GM12878 (cell line): ENCODE measurements around the gene OR2A5. TPM values are rescaled to one million over a fixed set of nuclear protein-coding genes. Genes with fewer than 3 reads are reported as not detected.

Experiments used
- ATAC-seq: fragments of 200-7000 bp; cut with Tn5 transposase; 3 replicates; pipeline ENCODE4 v1.9.1; 2020; ENCODE audit warnings: mild to moderate bottlenecking, moderate library complexity
- BruUV-seq: library from RNA; stranded (reverse); fragments of 400-500 nt; replicated peaks from 2 replicates; lab custom pipeline; 2021; lab: Mats Ljungman, UMichigan
- CTCF ChIA-PET: fragments of 300-600 bp; sonication (Branson Sonifier 250); formaldehyde crosslinking; extraction: SDS; loops from one replicate; lab custom pipeline; 2021; ENCODE audit warnings: inconsistent platforms; lab: Yijun Ruan, JAX
- POLR2A ChIA-PET: fragments of 350-600 bp; formaldehyde crosslinking; extraction: SDS; loops from one replicate; lab custom pipeline; 2021; ENCODE audit warnings: inconsistent platforms; lab: Charles Lee
- RAD21 ChIA-PET: fragments of 300-600 bp; sonication (Branson Sonifier 250); formaldehyde crosslinking; loops from one replicate; lab custom pipeline; 2023; ENCODE audit warnings: antibody characterized with exemption; ENCODE audit not compliant: unreplicated experiment; lab: Charles Lee
- SMC1A ChIA-PET: fragments of 300-600 bp; sonication (Branson Sonifier 250); formaldehyde crosslinking; loops from one replicate; lab custom pipeline; 2023; ENCODE audit not compliant: unreplicated experiment, uncharacterized antibody; lab: Charles Lee
- DNase-seq: peaks from one replicate; pipeline ENCODE4 v3.0.0-alpha.2; 2011; ENCODE audit warnings: low read depth, low spot score
- FAIRE-seq: peaks from 3 replicates; lab custom pipeline; 2011; peaks lifted over from hg19 to GRCh38; lab: Jason Lieb, UNC
- H2AFZ ChIP-seq: 2 replicates; pipeline ENCODE4 v1.6.0; 2011; ENCODE audit warnings: low read depth, low read length, control low read depth; ENCODE audit not compliant: control insufficient read depth
- H3K27ac ChIP-seq: 2 replicates; pipeline ENCODE4 v1.5.1; 2011; ENCODE audit warnings: control low read depth; ENCODE audit not compliant: control insufficient read depth, insufficient read depth
- H3K27me3 ChIP-seq, 2 experiments: replicated peaks in 1 of 2; 2 replicates each; pipeline versions ENCODE4 v1.6.0 to v1.6.1; 2011; ENCODE audit warnings: low read length in 1 of 2; ENCODE audit not compliant: control insufficient read depth in 2 of 2, insufficient read depth in 2 of 2
- H3K36me3 ChIP-seq, 2 experiments: 2 replicates each; pipeline ENCODE4 v1.5.1; 2011; ENCODE audit warnings: low read length in 1 of 2; ENCODE audit not compliant: control insufficient read depth in 2 of 2, insufficient read depth in 2 of 2
- H3K4me1 ChIP-seq: 2 replicates; pipeline ENCODE4 v1.6.1; 2011; ENCODE audit warnings: mild to moderate bottlenecking, low read length, moderate library complexity, mixed read lengths; ENCODE audit not compliant: control insufficient read depth, insufficient read depth
- H3K4me2 ChIP-seq: 2 replicates; pipeline ENCODE4 v1.6.0; 2011; ENCODE audit warnings: control low read depth; ENCODE audit not compliant: control insufficient read depth, insufficient read depth
- H3K4me3 ChIP-seq: fragments of 200-600 bp; sonication (generic); 2 replicates; pipeline ENCODE4 v1.5.1; 2016
- H3K79me2 ChIP-seq: 2 replicates; pipeline ENCODE4 v1.6.0; 2011; ENCODE audit warnings: low read length; ENCODE audit not compliant: control insufficient read depth, insufficient read depth
- H3K9ac ChIP-seq: 2 replicates; pipeline ENCODE4 v1.8.0; 2011; ENCODE audit warnings: low read length, control low read depth, mixed read lengths; ENCODE audit not compliant: control insufficient read depth, insufficient read depth
- H3K9me3 ChIP-seq: replicated peaks from 3 replicates; pipeline ENCODE4 v1.5.1; 2011; ENCODE audit warnings: mild to moderate bottlenecking, low read length; ENCODE audit not compliant: control insufficient read depth, insufficient read depth
- H4K20me1 ChIP-seq: 2 replicates; pipeline ENCODE4 v1.6.0; 2011; ENCODE audit not compliant: control insufficient read depth, insufficient read depth
- ATF7 ChIP-seq: fragments of 450-650 bp; IDR thresholded peaks from 2 replicates; pipeline ENCODE4 v1.6.1; 2016; ENCODE audit warnings: low read depth, mild to moderate bottlenecking
- BMI1 ChIP-seq: fragments of 450-650 bp; IDR thresholded peaks from 2 replicates; pipeline ENCODE4 v1.6.1; 2016; ENCODE audit warnings: mild to moderate bottlenecking, moderate library complexity, borderline replicate concordance
- CBFB ChIP-seq: IDR thresholded peaks from 2 replicates; pipeline ENCODE4 v1.6.1; 2016; ENCODE audit warnings: antibody characterized with exemption, low read depth
- CREM ChIP-seq: IDR thresholded peaks from 2 replicates; pipeline ENCODE4 v1.6.1; 2014; ENCODE audit warnings: antibody characterized with exemption, low read depth
- NRF1 ChIP-seq: conservative IDR thresholded peaks from 2 replicates; pipeline ENCODE4 v1.6.1; 2011; ENCODE audit warnings: mild to moderate bottlenecking, low read depth, low read length, improper control_type of control experiment
- POLR2A ChIP-seq: IDR thresholded peaks from 2 replicates; pipeline ENCODE4 v1.6.1; 2011; ENCODE audit warnings: low read depth, mild to moderate bottlenecking, low read length
- POLR2AphosphoS2 ChIP-seq: IDR thresholded peaks from 2 replicates; pipeline ENCODE4 v1.6.1; 2011; ENCODE audit warnings: low read depth, mild to moderate bottlenecking, low read length, improper control_type of control experiment, moderate library complexity
- SMAD5 ChIP-seq: IDR thresholded peaks from 2 replicates; pipeline ENCODE4 v1.6.1; 2016; ENCODE audit warnings: antibody characterized with exemption, low read depth
- SREBF2 ChIP-seq: IDR thresholded peaks from 2 replicates; pipeline ENCODE4 v1.6.1; 2012; ENCODE audit warnings: mild to moderate bottlenecking, low read length
- SRF ChIP-seq, 2 experiments: IDR thresholded peaks; 2 replicates each; pipeline ENCODE4 v1.6.1; 2011; ENCODE audit warnings: low read depth in 2 of 2, low read length in 2 of 2, mild to moderate bottlenecking in 1 of 2, moderate library complexity in 1 of 2
- SUPT20H ChIP-seq: IDR thresholded peaks from 2 replicates; pipeline ENCODE4 v1.6.1; 2011; ENCODE audit warnings: low read depth, mild to moderate bottlenecking, low read length, moderate library complexity, borderline replicate concordance; ENCODE audit not compliant: control insufficient read depth
- ZBTB40 ChIP-seq: fragments of 450-650 bp; IDR thresholded peaks from 2 replicates; pipeline ENCODE4 v1.6.1; 2016; ENCODE audit warnings: mild to moderate bottlenecking, moderate library complexity, borderline replicate concordance
- WGBS: methylation state at CpG from one replicate; pipeline ENCODE4 v1.1.6; 2016; ENCODE audit warnings: low lambda C conversion rate; ENCODE audit not compliant: insufficient replicate concordance, insufficient coverage; ENCODE audit errors: missing lambda C conversion rate; 5-methylcytosine and 5-hydroxymethylcytosine counted together
- in situ Hi-C: fragments of 300-500 bp; cut with MboI; formaldehyde crosslinking; loops from 9 replicates; pipeline ENCODE4 v1.14.3; 2018; ENCODE audit warnings: mixed read lengths
- intact Hi-C: fragments of 100-400 bp; cut with micrococcal nuclease; formaldehyde crosslinking; loops from one replicate; pipeline ENCODE4 v1.14.2; 2022; ENCODE audit not compliant: unreplicated experiment
- polyA plus RNA-seq, 11 experiments: library from polyadenylated mRNA; depleted of rRNA in 4 of 11; unstranded in 6 of 11; stranded (reverse) in 5 of 11; fragments of >200 nt; fragmentation: Nextera tagmentation in 4 of 11; fragmentation: Illumina TruSeq in 1 of 11; extraction: Ambion mirVana in 4 of 11; extraction: Trizol in 1 of 11; gene quantifications; 1 replicate in 1 of 11; 2 replicates in 10 of 11; pipeline versions ENCODE4 v1.2.1 to v1.2.3, GENCODE V29; 2011 to 2016; ENCODE audit warnings: inconsistent platforms in 2 of 11, missing spikeins in 2 of 11, low read depth in 1 of 11
- total RNA-seq, 4 experiments: library from RNA; depleted of rRNA in 3 of 4; stranded (reverse); fragments of >200 nt in 3 of 4; fragmentation: Illumina TruSeq in 1 of 4; extraction: Trizol in 1 of 4; gene quantifications; 2 replicates each; pipeline versions ENCODE4 v1.2.1 to v1.2.3, GENCODE V29; 2013 to 2021
- TF ChIP-seq, protein P1 (sequence below): fragments of 450-650 bp; IDR thresholded peaks from 2 replicates; pipeline ENCODE4 v1.6.1; 2016; ENCODE audit warnings: mild to moderate bottlenecking

Gene OR2A5
- total and polyA plus RNA-seq, 10 of the 15 experiments (the other 5 are each of a cell fraction or from before 2014, with no cell fraction given): 0.19 TPM; not detected in 9

DNA sequence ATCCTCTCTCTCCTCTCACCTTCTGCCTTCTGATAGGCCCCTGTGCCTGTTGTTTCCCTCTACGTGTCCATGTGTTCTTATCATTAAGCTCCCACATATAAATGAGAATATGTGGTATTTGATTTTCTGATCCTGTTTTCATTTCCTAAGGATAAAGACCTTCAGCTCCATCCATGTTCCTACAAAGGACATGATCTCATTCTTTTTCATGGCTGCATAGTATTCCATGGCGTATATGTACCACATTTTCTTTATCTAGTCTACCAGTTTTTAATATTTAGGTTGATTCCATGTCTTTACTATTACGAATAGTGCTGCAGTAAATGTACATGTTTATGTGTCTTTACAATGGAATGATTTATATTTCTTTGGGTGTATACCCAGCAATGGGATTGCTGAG is 41.9 kb downstream of the OR2A5 start:
- Histone ChIP-seq H3K4me3 (no peak overlapping the region), H3K79me2 (no peaks in the 10 kb centered on the region), H3K27me3 (no peaks in the 10 kb centered on the region), H2AFZ (no peak overlapping the region), H3K4me1 (no peaks in the 10 kb centered on the region), H4K20me1 (no peaks in the 10 kb centered on the region), H3K27ac (no peak overlapping the region), H3K36me3 (no peaks in the 10 kb centered on the region), H3K4me2 (no peak overlapping the region), H3K9ac (no peak overlapping the region), H3K9me3 (no peaks in the 10 kb centered on the region)
- CTCF ChIA-PET: no interaction called here
- ATAC-seq (no peak), FAIRE-seq (no peak), DNase-seq (no peak)
- POLR2A ChIA-PET: no interaction called here
- in situ Hi-C loops: no loop called here
- BruUV-seq: no TSS peak
- SMC1A ChIA-PET: interaction anchor here (0.6 kb wide), 1 partner anchor 23 kb away, joined by 3 read pairs; no protein-coding TSS in a partner anchor
- intact Hi-C loops: no loop called here
- RAD21 ChIA-PET: no interaction called here
- WGBS: 43% methylated on average over 3 of the region's 3 CpGs
- no peak for TF ChIP-seq NRF1
- no peak for TF ChIP-seq BMI1
- TF ChIP-seq SMAD5: no peak

DNA sequence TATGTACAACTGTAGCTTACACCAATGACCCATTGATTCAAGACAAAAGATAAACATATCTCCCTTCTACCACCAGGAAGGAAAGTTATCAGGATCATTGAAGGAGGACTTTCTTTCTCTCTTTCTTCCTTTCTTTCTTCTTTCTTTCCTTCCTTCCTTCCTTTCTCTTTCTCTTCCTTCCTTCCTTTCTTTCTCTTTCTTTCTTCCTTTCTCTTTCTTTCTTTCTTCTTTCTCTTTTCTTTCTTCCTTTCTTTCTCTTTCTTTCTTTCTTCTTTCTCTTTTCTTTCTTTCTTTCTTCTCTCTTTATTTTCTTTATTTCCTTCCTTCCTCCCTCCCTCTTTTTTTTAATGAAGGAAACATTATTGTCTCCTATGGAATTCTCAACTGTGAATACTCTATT is 50.0 kb downstream of the OR2A5 start:
- Histone ChIP-seq H3K27ac (no peak overlapping the region), H3K4me1 (no peaks in the 10 kb centered on the region), H3K9ac (no peak overlapping the region), H3K79me2 (no peaks in the 10 kb centered on the region), H4K20me1 (no peaks in the 10 kb centered on the region), H3K36me3 (no peaks in the 10 kb centered on the region), H3K4me2 (no peak overlapping the region), H3K27me3 (no peaks in the 10 kb centered on the region), H3K4me3 (no peak overlapping the region), H3K9me3 (no peaks in the 10 kb centered on the region), H2AFZ (no peak overlapping the region)
- ChIA-PET RAD21 (no interaction called here), POLR2A (no interaction called here)
- FAIRE-seq (no peak), ATAC-seq (no peak), DNase-seq (no peak)
- intact Hi-C loops: no loop called here
- in situ Hi-C loops: no loop called here
- BruUV-seq: no TSS peak
- no peak for TF ChIP-seq POLR2A
- TF ChIP-seq, protein P1, sequence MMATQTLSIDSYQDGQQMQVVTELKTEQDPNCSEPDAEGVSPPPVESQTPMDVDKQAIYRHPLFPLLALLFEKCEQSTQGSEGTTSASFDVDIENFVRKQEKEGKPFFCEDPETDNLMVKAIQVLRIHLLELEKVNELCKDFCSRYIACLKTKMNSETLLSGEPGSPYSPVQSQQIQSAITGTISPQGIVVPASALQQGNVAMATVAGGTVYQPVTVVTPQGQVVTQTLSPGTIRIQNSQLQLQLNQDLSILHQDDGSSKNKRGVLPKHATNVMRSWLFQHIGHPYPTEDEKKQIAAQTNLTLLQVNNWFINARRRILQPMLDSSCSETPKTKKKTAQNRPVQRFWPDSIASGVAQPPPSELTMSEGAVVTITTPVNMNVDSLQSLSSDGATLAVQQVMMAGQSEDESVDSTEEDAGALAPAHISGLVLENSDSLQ: no peak
- TF ChIP-seq SRF (IDR thresholded peaks at IDR 0.05; ENCODE audit: low read depth in 2 of 2, low read length in 2 of 2): no peak
- no peak for TF ChIP-seq ZBTB40
- TF ChIP-seq ATF7: no peak
- no peak for TF ChIP-seq CREM
- no peak for TF ChIP-seq SUPT20H
- TF ChIP-seq CBFB: no peak
- TF ChIP-seq POLR2AphosphoS2: no peak
- no peak for TF ChIP-seq SREBF2
- TF ChIP-seq, all 136 proteins: peak for 0
- ChIA-PET SMC1A (no interaction called here), CTCF (interaction anchor here (1.0 kb wide), 1 partner anchor 36 kb away, joined by 3 read pairs; no protein-coding TSS in a partner anchor)
